Esophagus squamous epithelium (tissue), 5 donors: ENCODE results near the gene TBL1Y. TPM values are rescaled to one million over a fixed set of nuclear protein-coding genes. Genes with fewer than 3 reads are reported as not detected.
"Not testable (repeated sequence)": the region's sequence is repeated elsewhere in the genome, so short reads cannot be mapped to it uniquely, and the experiment has no call there.

Source experiments
- DNase-seq: peaks from one replicate; lab custom pipeline; 2025; lab: John Stamatoyannopoulos, UW
- H3K27ac ChIP-seq, 4 donors: fragments of 200-600 bp; sonication (generic); one replicate each; pipeline ENCODE4 v1.5.1; 2016 to 2019; ENCODE audit warnings: mild to moderate bottlenecking in 1 of 4
- H3K27me3 ChIP-seq, 4 donors: fragments of 200-600 bp; sonication (generic); 1 replicate in 3 of 4; 2 replicates in 1 of 4; pipeline versions ENCODE4 v1.5.1 to v1.6.0; 2017 to 2021; ENCODE audit warnings: antibody characterized with exemption in 1 of 4
- H3K36me3 ChIP-seq, 3 donors: fragments of 200-600 bp; sonication (generic); one replicate each; pipeline ENCODE4 v1.5.1; 2016 to 2019
- H3K4me1 ChIP-seq, 3 donors: fragments of 200-600 bp; sonication (generic); one replicate each; pipeline ENCODE4 v1.5.1; 2017 to 2019
- H3K4me3 ChIP-seq, 4 donors: fragments of 200-600 bp; sonication (generic); 1 replicate in 3 of 4; 2 replicates in 1 of 4; pipeline ENCODE4 v1.5.1; 2016 to 2019; ENCODE audit warnings: mild to moderate bottlenecking in 2 of 4, moderate library complexity in 1 of 4
- H3K9me3 ChIP-seq, 3 donors: fragments of 200-600 bp; sonication (generic); one replicate each; pipeline ENCODE4 v1.5.1; 2016 to 2019
- POLR2A ChIP-seq, 4 donors: fragments of 450-650 bp; IDR thresholded peaks; one replicate each; pipeline ENCODE4 v1.6.1; 2017; ENCODE audit warnings: antibody characterized with exemption in 4 of 4, mild to moderate bottlenecking in 4 of 4, moderate library complexity in 3 of 4
- WGBS, 2 donors: methylation state at CpG; one replicate each; pipeline ENCODE4 v1.1.5; 2018; 5-methylcytosine and 5-hydroxymethylcytosine counted together
- intact Hi-C: fragments of 100-400 bp; cut with DNase I; formaldehyde crosslinking; loops from one replicate; pipeline ENCODE4 v1.15.0; 2022
- total RNA-seq, 4 donors: library from RNA; depleted of rRNA; stranded (reverse); fragments of >200 nt; gene quantifications; one replicate each; pipeline ENCODE4 v1.1.0, GENCODE V29; 2016
- TF ChIP-seq, protein P1 (sequence below), 6 experiments: fragments of 450-650 bp in 4 of 6; fragments of 200-600 bp in 2 of 6; sonication (generic) in 2 of 6; IDR thresholded peaks; one replicate each; pipeline ENCODE4 v1.5.1; 2016 to 2019; ENCODE audit warnings: antibody characterized with exemption in 6 of 6, mild to moderate bottlenecking in 4 of 6, moderate library complexity in 4 of 6
- donor health status: DM: yes; HTN: yes; CAD: no.

TBL1Y gene
- total RNA-seq, 4 donors from 2014 or later, result 1.3 to 1.5 TPM; not detected in 2

DNA sequence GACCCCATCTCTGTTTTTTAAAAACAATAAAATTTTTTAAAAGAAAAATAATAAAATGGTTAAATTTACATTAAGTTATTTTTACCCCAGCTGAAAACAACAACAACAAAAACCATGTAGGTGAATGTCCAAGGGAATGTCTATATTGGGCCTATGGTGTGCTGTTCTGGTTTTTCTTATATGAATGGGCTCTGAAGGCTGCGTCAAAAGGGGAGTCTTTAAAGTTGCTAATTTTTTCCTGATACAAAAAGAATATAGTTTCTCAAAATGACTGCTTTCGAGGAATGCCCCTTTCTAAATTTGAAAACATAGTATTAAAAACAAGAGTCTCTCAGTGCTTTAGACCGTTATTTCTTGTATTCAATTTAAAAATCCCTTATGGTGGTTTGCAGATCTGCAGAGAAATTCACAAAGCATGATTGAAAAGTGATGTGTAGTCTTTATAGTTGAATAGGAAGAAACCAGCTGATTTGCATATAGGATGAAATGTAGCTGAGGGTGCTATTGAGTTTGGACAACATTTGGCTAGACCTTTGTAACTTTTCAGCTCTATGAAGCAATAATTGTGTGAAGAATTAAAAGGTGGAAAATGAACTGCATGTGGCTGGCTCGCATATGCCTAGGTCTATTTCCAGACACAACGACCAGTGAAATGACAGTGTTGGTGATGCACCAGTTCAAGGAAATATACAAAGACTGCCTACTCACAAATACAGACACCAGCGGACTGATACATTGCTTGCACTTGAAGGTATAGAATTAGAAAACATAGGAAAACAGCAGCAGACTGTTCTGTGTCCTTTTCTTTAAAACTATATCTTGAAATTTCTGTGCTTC, 107.0 kb downstream of the TBL1Y start:
- intact Hi-C loops, result no loop called here
- no peak overlapping the region for H3K4me3 ChIP-seq
- no peak overlapping the region for H3K27ac ChIP-seq
- no peaks in the 10 kb centered on the region for H3K27me3 ChIP-seq
- peaks cover 0 to 5% (median 0%) of the 10 kb centered on the region in 3 donors for H3K4me1 ChIP-seq
- no peaks in the 10 kb centered on the region for H3K9me3 ChIP-seq
- no peak for DNase-seq
- H3K36me3 ChIP-seq, result no peaks in the 10 kb centered on the region
- no peak for TF ChIP-seq POLR2A (IDR thresholded peaks at IDR 0.05)
- TF ChIP-seq, protein P1, sequence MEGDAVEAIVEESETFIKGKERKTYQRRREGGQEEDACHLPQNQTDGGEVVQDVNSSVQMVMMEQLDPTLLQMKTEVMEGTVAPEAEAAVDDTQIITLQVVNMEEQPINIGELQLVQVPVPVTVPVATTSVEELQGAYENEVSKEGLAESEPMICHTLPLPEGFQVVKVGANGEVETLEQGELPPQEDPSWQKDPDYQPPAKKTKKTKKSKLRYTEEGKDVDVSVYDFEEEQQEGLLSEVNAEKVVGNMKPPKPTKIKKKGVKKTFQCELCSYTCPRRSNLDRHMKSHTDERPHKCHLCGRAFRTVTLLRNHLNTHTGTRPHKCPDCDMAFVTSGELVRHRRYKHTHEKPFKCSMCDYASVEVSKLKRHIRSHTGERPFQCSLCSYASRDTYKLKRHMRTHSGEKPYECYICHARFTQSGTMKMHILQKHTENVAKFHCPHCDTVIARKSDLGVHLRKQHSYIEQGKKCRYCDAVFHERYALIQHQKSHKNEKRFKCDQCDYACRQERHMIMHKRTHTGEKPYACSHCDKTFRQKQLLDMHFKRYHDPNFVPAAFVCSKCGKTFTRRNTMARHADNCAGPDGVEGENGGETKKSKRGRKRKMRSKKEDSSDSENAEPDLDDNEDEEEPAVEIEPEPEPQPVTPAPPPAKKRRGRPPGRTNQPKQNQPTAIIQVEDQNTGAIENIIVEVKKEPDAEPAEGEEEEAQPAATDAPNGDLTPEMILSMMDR (IDR thresholded peaks at IDR 0.05), result no peak
- 82% methylated on average over 6 of the region's 6 CpGs; no CpG with 5 or more reads in 1 of the 2 donors for WGBS, 2 donors

DNA sequence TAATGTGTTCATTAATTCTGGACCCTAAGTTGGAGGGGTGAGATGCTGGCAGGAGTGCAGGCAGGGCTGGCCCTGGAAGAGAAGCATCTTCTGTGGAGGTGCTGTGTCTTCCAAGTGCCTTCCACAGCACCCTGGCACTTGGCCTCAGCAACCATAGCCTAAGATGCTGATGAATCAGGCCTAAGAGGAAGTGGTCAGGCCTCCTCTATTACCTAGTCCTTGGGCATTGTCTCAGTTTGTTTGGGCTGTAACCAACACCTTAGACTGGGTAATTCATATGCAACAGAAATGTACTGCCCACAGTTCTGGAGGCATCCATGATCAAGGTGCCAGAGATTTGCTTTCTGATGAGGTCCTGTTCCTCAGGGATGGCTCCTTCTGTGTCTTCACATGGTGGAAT, 128.5 kb downstream of the TBL1Y start:
- no peaks in the 10 kb centered on the region for H3K4me1 ChIP-seq
- TF ChIP-seq, protein P1 (IDR thresholded peaks at IDR 0.05), result no peak
- TF ChIP-seq POLR2A (IDR thresholded peaks at IDR 0.05), result no peak
- H3K27ac ChIP-seq, result no peak overlapping the region
- intact Hi-C loops, result no loop called here
- no peaks in the 10 kb centered on the region for H3K36me3 ChIP-seq
- no peaks in the 10 kb centered on the region for H3K27me3 ChIP-seq
- no peaks in the 10 kb centered on the region for H3K9me3 ChIP-seq
- no peak overlapping the region for H3K4me3 ChIP-seq
- DNase-seq, result no peak

DNA sequence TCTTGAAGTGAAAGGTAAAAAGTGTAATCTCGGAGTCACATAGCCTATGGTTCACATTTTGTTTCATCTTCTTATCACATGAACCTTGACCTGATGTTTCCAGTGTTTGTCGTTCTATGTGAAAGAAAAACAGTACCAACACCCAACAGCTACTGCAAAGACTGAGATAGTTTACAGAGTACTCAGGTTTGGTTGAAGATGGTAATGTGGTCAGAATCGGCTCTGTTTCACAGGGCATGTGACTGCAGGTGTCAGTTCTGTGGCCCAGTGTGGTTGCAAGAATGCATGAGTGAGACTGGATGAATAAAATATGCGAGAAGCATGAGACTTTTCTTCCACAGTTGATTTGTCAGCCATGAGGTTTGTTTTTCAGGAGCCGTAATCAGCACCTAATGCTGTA, 130.2 kb downstream of the TBL1Y start:
- H3K4me3 ChIP-seq, result no peak overlapping the region
- DNase-seq, result no peak
- 83% methylated on average over 5 of the region's 5 CpGs; no CpG with 5 or more reads in 1 of the 2 donors for WGBS, 2 donors
- no peaks in the 10 kb centered on the region for H3K27me3 ChIP-seq
- no peak overlapping the region for H3K27ac ChIP-seq
- intact Hi-C loops, result no loop called here
- TF ChIP-seq POLR2A (IDR thresholded peaks at IDR 0.05), result no peak
- TF ChIP-seq, protein P1 (IDR thresholded peaks at IDR 0.05), result no peak
- no peaks in the 10 kb centered on the region for H3K4me1 ChIP-seq
- no peaks in the 10 kb centered on the region for H3K36me3 ChIP-seq
- H3K9me3 ChIP-seq, result no peaks in the 10 kb centered on the region

DNA sequence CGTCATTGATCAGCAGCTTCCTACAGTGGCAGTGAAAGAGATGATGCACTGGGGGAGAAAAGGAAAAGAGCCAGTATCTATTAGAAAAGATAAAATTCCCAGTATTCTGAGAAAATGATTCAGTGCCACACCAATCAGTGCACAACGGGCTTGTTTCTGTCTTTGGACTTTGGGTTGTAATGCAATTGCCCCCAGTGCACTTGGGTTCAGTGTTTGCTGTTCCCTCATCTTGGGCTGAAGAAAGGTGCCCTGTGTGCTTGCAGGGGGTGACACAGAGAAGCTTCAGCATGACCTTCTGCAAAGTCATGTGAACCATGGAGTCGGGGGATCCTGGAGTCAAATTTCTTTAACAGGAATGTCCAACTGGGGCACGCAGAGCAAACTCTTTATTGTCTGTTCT, 131.5 kb downstream of the TBL1Y start:
- Histone ChIP-seq H3K4me1 (no peaks in the 10 kb centered on the region), H3K36me3 (no peaks in the 10 kb centered on the region), H3K4me3 (no peak overlapping the region), H3K27me3 (no peaks in the 10 kb centered on the region), H3K27ac (no peak overlapping the region), H3K9me3 (no peaks in the 10 kb centered on the region)
- intact Hi-C loops, result no loop called here
- no peak for DNase-seq
- TF ChIP-seq, protein P1 (IDR thresholded peaks at IDR 0.05), result no peak
- TF ChIP-seq POLR2A (IDR thresholded peaks at IDR 0.05), result no peak
- WGBS, 2 donors, result 100% methylated on average over 1 of the region's 4 CpGs; no CpG with 5 or more reads in 1 of the 2 donors

DNA sequence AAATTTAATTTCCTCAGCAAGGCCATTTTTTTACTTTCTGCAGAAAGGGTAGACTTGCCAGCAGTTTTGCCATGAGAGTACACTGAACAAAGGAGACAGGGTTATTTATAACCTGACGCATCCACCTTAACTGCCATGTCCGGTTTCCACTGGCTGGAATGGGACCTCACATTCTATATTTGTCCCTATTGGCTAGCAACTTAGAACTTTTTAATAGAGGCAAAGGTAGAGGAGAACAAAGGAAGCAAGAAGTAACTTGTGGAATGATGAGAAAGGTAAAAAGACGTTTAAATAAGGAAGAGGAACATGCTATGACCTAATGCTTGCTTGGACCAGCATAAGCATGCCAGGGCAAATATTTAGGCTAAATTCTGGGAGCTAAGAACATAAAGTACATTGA, 142.0 kb downstream of the TBL1Y start:
- H3K27ac ChIP-seq, result peak overlapping the region in 2 of 4 donors; percentile 67 to 74
- DNase-seq, H3K4me3 ChIP-seq, H3K27me3 ChIP-seq, H3K9me3 ChIP-seq, H3K36me3 ChIP-seq, intact Hi-C loops: not testable (repeated sequence)
- WGBS, 2 donors, result 34% methylated on average over 3 of the region's 3 CpGs; no CpG with 5 or more reads in 1 of the 2 donors
- peaks cover 0 to 38% (median 0%) of the 10 kb centered on the region in 3 donors for H3K4me1 ChIP-seq
